Thyroid gland (tissue), 4 donors: ENCODE measurements around the gene TCF12. TPM values are rescaled to one million over a fixed set of nuclear protein-coding genes. Genes with fewer than 3 reads are reported as not detected.

Experiments
- DNase-seq, 2 donors: peaks; one replicate each; pipeline ENCODE4 v3.0.0-alpha.2; 2019
- H3K27ac ChIP-seq, 3 donors: fragments of 200-600 bp; sonication (generic); 1 replicate in 2 of 3; 2 replicates in 1 of 3; pipeline ENCODE4 v1.5.1; 2016 to 2019; ENCODE audit warnings: mild to moderate bottlenecking in 1 of 3, moderate library complexity in 1 of 3
- H3K27me3 ChIP-seq: fragments of 200-600 bp; sonication (generic); one replicate; pipeline ENCODE4 v1.5.1; 2019
- H3K36me3 ChIP-seq, 2 donors: fragments of 200-600 bp; sonication (generic); one replicate each; pipeline ENCODE4 v1.5.1; 2016 to 2019
- H3K4me1 ChIP-seq, 2 donors: fragments of 200-600 bp; sonication (generic); one replicate each; pipeline ENCODE4 v1.5.1; 2017 to 2019
- H3K4me3 ChIP-seq, 3 donors: fragments of 200-600 bp; sonication (generic); replicated peaks in 1 of 3; 1 replicate in 2 of 3; 2 replicates in 1 of 3; pipeline ENCODE4 v1.5.1; 2016; ENCODE audit warnings: mild to moderate bottlenecking in 1 of 3
- H3K9me3 ChIP-seq: fragments of 200-600 bp; sonication (generic); one replicate; pipeline ENCODE4 v1.5.1; 2017
- CTCF ChIP-seq, 6 experiments: fragments of 200-600 bp in 3 of 6; fragments of 450-650 bp in 3 of 6; sonication (generic) in 3 of 6; IDR thresholded peaks; one replicate each; pipeline ENCODE4 v1.5.1; 2016 to 2019; ENCODE audit warnings: antibody characterized with exemption in 6 of 6, mild to moderate bottlenecking in 2 of 6, inconsistent platforms in 1 of 6, moderate library complexity in 1 of 6
- POLR2A ChIP-seq, 2 donors: fragments of 450-650 bp; IDR thresholded peaks; one replicate each; pipeline ENCODE4 v1.6.1; 2017; ENCODE audit warnings: antibody characterized with exemption in 2 of 2, mild to moderate bottlenecking in 2 of 2, moderate library complexity in 1 of 2
- WGBS, 2 donors: methylation state at CpG; one replicate each; pipeline ENCODE4 v1.1.5; 2017; 5-methylcytosine and 5-hydroxymethylcytosine counted together
- intact Hi-C: fragments of 100-400 bp; cut with DNase I; formaldehyde crosslinking; loops from one replicate; pipeline ENCODE4 v1.15.1; 2023
- total RNA-seq, 4 donors: library from RNA; depleted of rRNA; stranded (reverse); fragments of >200 nt; gene quantifications; one replicate each; pipeline ENCODE4 v1.2.3, GENCODE V29; 2016

The TCF12 gene
- total RNA-seq, 4 donors from 2014 or later = 54.8 to 156 (median 108) TPM

- DNase-seq = peak; percentile 26 to 42
- TF ChIP-seq POLR2A (IDR thresholded peaks at IDR 0.05) (no peak), CTCF (IDR thresholded peaks at IDR 0.05) (no peak)
- Histone ChIP-seq H3K4me1 (peaks cover 10 to 13% of the 10 kb centered on the region in 2 donors), H3K27me3 (no peaks in the 10 kb centered on the region), H3K4me3 (no peak overlapping the region), H3K9me3 (no peaks in the 10 kb centered on the region), H3K36me3 (no peaks in the 10 kb centered on the region), H3K27ac (no peak overlapping the region)
- intact Hi-C loops = no loop called here
- 29 to 37% methylated on average over 8 of the region's 8 CpGs for WGBS, 2 donors
These were observed 280.3 kb downstream of the TCF12 start for GRCh38 chr15:57198654-57199291.

- Histone ChIP-seq H3K4me1 (peaks cover 10 to 13% of the 10 kb centered on the region in 2 donors), H3K27me3 (no peaks in the 10 kb centered on the region), H3K9me3 (no peaks in the 10 kb centered on the region), H3K4me3 (no peak overlapping the region), H3K27ac (no peak overlapping the region), H3K36me3 (no peaks in the 10 kb centered on the region)
- DNase-seq = no peak
- TF ChIP-seq POLR2A (IDR thresholded peaks at IDR 0.05) = no peak
- TF ChIP-seq CTCF (IDR thresholded peaks at IDR 0.05) = no peak
- intact Hi-C loops = no loop called here
- WGBS, 2 donors = 73 to 78% methylated on average over 2 of the region's 2 CpGs
These were observed 283.1 kb downstream of the TCF12 start for GRCh38 chr15:57201578-57201977.

GRCh38 chr15:57203906-57204305 lies 285.5 kb downstream of the TCF12 start:
- WGBS, 2 donors = 94 to 97% methylated on average over 2 of the region's 2 CpGs
- no peak for DNase-seq
- intact Hi-C loops = no loop called here
- Histone ChIP-seq H3K4me3 (no peak overlapping the region), H3K27ac (no peak overlapping the region), H3K9me3 (no peaks in the 10 kb centered on the region), H3K27me3 (no peaks in the 10 kb centered on the region), H3K36me3 (no peaks in the 10 kb centered on the region), H3K4me1 (peaks cover 2 to 5% of the 10 kb centered on the region in 2 donors)
- TF ChIP-seq CTCF (IDR thresholded peaks at IDR 0.05) (no peak), POLR2A (IDR thresholded peaks at IDR 0.05) (no peak)

- H3K27ac ChIP-seq = no peak overlapping the region
- 88 to 92% methylated on average over 11 of the region's 11 CpGs for WGBS, 2 donors
- no peaks in the 10 kb centered on the region for H3K4me1 ChIP-seq
- H3K27me3 ChIP-seq = no peaks in the 10 kb centered on the region
- no peak for DNase-seq
- no peak overlapping the region for H3K4me3 ChIP-seq
- no peaks in the 10 kb centered on the region for H3K9me3 ChIP-seq
- no peaks in the 10 kb centered on the region for H3K36me3 ChIP-seq
- intact Hi-C loops = no loop called here
- TF ChIP-seq POLR2A (IDR thresholded peaks at IDR 0.05) (no peak), CTCF (IDR thresholded peaks at IDR 0.05) (no peak)
These were observed 286.8 kb downstream of the TCF12 start for GRCh38 chr15:57205027-57205855.

GRCh38 chr15:57205996-57206395 lies 287.6 kb downstream of the TCF12 start:
- Histone ChIP-seq H3K4me3 (no peak overlapping the region), H3K4me1 (no peaks in the 10 kb centered on the region), H3K27ac (no peak overlapping the region), H3K27me3 (no peaks in the 10 kb centered on the region), H3K9me3 (no peaks in the 10 kb centered on the region), H3K36me3 (no peaks in the 10 kb centered on the region)
- no peak for TF ChIP-seq POLR2A (IDR thresholded peaks at IDR 0.05)
- TF ChIP-seq CTCF (IDR thresholded peaks at IDR 0.05) = no peak
- WGBS, 2 donors = 86 to 90% methylated on average over 3 of the region's 3 CpGs
- no peak for DNase-seq
- intact Hi-C loops = no loop called here
